ENCODE data around the gene ZNF689. TPM values are rescaled to one million over a fixed set of nuclear protein-coding genes. Genes with fewer than 3 reads are reported as not detected.

The ZNF689 gene
- total and polyA plus RNA-seq, 2 of the 13 experiments (the other 11 are each of a cell fraction or from before 2014, with no cell fraction given) = 9.7 to 19.5 TPM

- TF ChIP-seq STAT6 (CRISPR knock-in tag; IDR thresholded peaks at IDR 0.05; ENCODE audit: borderline replicate concordance) (peak; percentile 75; the same call in 1 of the 2 replicates), ZBTB21 (CRISPR knock-in tag; IDR thresholded peaks at IDR 0.05) (no peak), ATAD3A (CRISPR knock-in tag; IDR thresholded peaks at IDR 0.05) (no peak), ZNF724P (CRISPR knock-in tag; IDR thresholded peaks at IDR 0.05; ENCODE audit: borderline replicate concordance) (0 out of 2 replicates have a peak, but pooled peaks have one; percentile 36), ZNF790 (CRISPR knock-in tag; IDR thresholded peaks at IDR 0.05; ENCODE audit: borderline replicate concordance) (no peak; the same call in 1 of the 2 replicates), CEBPZ (IDR thresholded peaks at IDR 0.05; ENCODE audit: low read length) (no peak), ARNT (IDR thresholded peaks at IDR 0.05) (no peak), ZNF552 (CRISPR knock-in tag; IDR thresholded peaks at IDR 0.05; ENCODE audit: borderline replicate concordance) (0 out of 2 replicates have a peak, but pooled peaks have one; percentile 44), LCORL (IDR thresholded peaks at IDR 0.05) (no peak), LCORL (CRISPR knock-in tag; IDR thresholded peaks at IDR 0.05) (no peak; the same call in 1 of the 2 replicates), MTF1 (CRISPR knock-in tag; IDR thresholded peaks at IDR 0.05) (no peak), ZNF766 (CRISPR knock-in tag; IDR thresholded peaks at IDR 0.05; ENCODE audit: borderline replicate concordance) (no peak), HNRNPK (IDR thresholded peaks at IDR 0.05; ENCODE audit: low read depth, low read length, poor library complexity, severe bottlenecking) (no peak), FOXJ3 (CRISPR knock-in tag; IDR thresholded peaks at IDR 0.05; ENCODE audit: borderline replicate concordance) (no peak), ZNF569 (CRISPR knock-in tag; IDR thresholded peaks at IDR 0.05; ENCODE audit: borderline replicate concordance) (no peak), GRHL1 (CRISPR knock-in tag; conservative IDR thresholded peaks at IDR 0.05) (no peak), KDM5A (IDR thresholded peaks at IDR 0.05; ENCODE audit: borderline replicate concordance, low read length) (no peak), TFDP1 (CRISPR knock-in tag; IDR thresholded peaks at IDR 0.05; ENCODE audit: borderline replicate concordance) (no peak), NFKBIZ (CRISPR knock-in tag; IDR thresholded peaks at IDR 0.05) (no peak), KMT2B (CRISPR knock-in tag; IDR thresholded peaks at IDR 0.05) (no peak), MED1 (CRISPR knock-in tag; IDR thresholded peaks at IDR 0.05) (no peak)
Measured at GRCh38 chr16:30656974-30657865, 47.0 kb upstream of the ZNF689 start (continued).

All from HepG2 (cell line).